CD4-positive, alpha-beta T cell treated with Interleukin-12 subunit alpha and Interleukin-12 subunit beta, for 1 hour (primary cell): ENCODE results near the gene CCDC117.
"Not testable (repeated sequence)": the region's sequence is repeated elsewhere in the genome, so short reads cannot be mapped to it uniquely, and the experiment has no call there.

ENCODE experiments used
- DNase-seq: peaks from one replicate; pipeline ENCODE4 v3.0.0-alpha.2; 2020

The CCDC117 gene

GRCh38 chr22:28772633-28773460 is at the start of gene CCDC117:
TSS of gene CCDC117 (plus strand) at chr22:28772695. CDS start at chr22:28772850, 155 bp downstream.
- DNase-seq: peak; percentile 95

- no peak for DNase-seq
Measured at GRCh38 chr22:28728002-28728401, 44.5 kb upstream of the CCDC117 start.

GRCh38 chr22:28728621-28729313 is 43.7 kb upstream of the CCDC117 start:
- no peak for DNase-seq

GRCh38 chr22:28730179-28730578 is 42.3 kb upstream of the CCDC117 start:
- no peak for DNase-seq

- no peak for DNase-seq
Measured at GRCh38 chr22:28734393-28734792, 38.1 kb upstream of the CCDC117 start.

- DNase-seq: no peak
Measured at GRCh38 chr22:28736301-28737155, 36.0 kb upstream of the CCDC117 start.

- no peak for DNase-seq
Measured at GRCh38 chr22:28737701-28738100, 34.8 kb upstream of the CCDC117 start.

- DNase-seq: not testable (repeated sequence)
Measured at GRCh38 chr22:28738876-28739275, 33.6 kb upstream of the CCDC117 start.

GRCh38 chr22:28741200-28741784 is 31.2 kb upstream of the CCDC117 start:
- DNase-seq: no peak

GRCh38 chr22:28741785-28742561 is 30.5 kb upstream of the CCDC117 start, which contains the start of the genes CHEK2 and HSCB:
TSS of gene CHEK2 (minus strand) at chr22:28741820. CDS start at chr22:28734721, 7,099 bp downstream.
TSS of gene HSCB (plus strand) at chr22:28742039. CDS start at chr22:28742096, 57 bp downstream.
- DNase-seq: peak; percentile 98

GRCh38 chr22:28742562-28742962 is 29.9 kb upstream of the CCDC117 start:
- DNase-seq: no peak

- DNase-seq: no peak
Measured at GRCh38 chr22:28743852-28744251, 28.6 kb upstream of the CCDC117 start.

- DNase-seq: no peak
Measured at GRCh38 chr22:28750471-28750881, 22.0 kb upstream of the CCDC117 start.

- DNase-seq: not testable (repeated sequence)
Measured at GRCh38 chr22:28754512-28754911, 18.0 kb upstream of the CCDC117 start.

GRCh38 chr22:28759861-28760560 is 12.5 kb upstream of the CCDC117 start:
- DNase-seq: no peak

- DNase-seq: no peak
Measured at GRCh38 chr22:28761449-28761755, 11.1 kb upstream of the CCDC117 start.

- DNase-seq: not testable (repeated sequence)
Measured at GRCh38 chr22:28762000-28762399, 10.5 kb upstream of the CCDC117 start.

- no peak for DNase-seq
Measured at GRCh38 chr22:28766628-28767027, 5.9 kb upstream of the CCDC117 start.

- DNase-seq: no peak
Measured at GRCh38 chr22:28768701-28769393, 3.6 kb upstream of the CCDC117 start.

- no peak for DNase-seq
Measured at GRCh38 chr22:28769394-28770085, 3.0 kb upstream of the CCDC117 start.
